Muscle layer of colon (tissue), 2 donors: ENCODE results near the gene COG5.

ENCODE experiments used
- H3K27ac ChIP-seq: one replicate; pipeline ENCODE4 v1.7.0; 2013; ENCODE audit warnings: low read depth, mild to moderate bottlenecking, low read length, moderate library complexity
- H3K27me3 ChIP-seq, 2 donors: one replicate each; pipeline ENCODE4 v1.7.0; 2013; ENCODE audit warnings: low read length in 2 of 2, mild to moderate bottlenecking in 2 of 2; ENCODE audit not compliant: insufficient read depth in 2 of 2, control insufficient read depth in 1 of 2
- H3K36me3 ChIP-seq: one replicate; pipeline ENCODE4 v1.7.0; 2013; ENCODE audit warnings: mild to moderate bottlenecking, low read length; ENCODE audit not compliant: insufficient read depth
- H3K4me1 ChIP-seq: one replicate; pipeline ENCODE4 v1.7.0; 2013; ENCODE audit warnings: mild to moderate bottlenecking, low read length; ENCODE audit not compliant: insufficient read depth
- H3K4me3 ChIP-seq, 2 donors: one replicate each; pipeline ENCODE4 v1.7.0; 2013; ENCODE audit warnings: low read length in 2 of 2, low read depth in 1 of 2, mild to moderate bottlenecking in 1 of 2, moderate library complexity in 1 of 2
- H3K9ac ChIP-seq: one replicate; pipeline ENCODE4 v1.7.0; 2013; ENCODE audit warnings: low read length
- H3K9me3 ChIP-seq: one replicate; pipeline ENCODE4 v1.7.0; 2013; ENCODE audit warnings: mild to moderate bottlenecking, low read length
- donor health status: abdominal sarcoma.
- donor health status: Adenocarcinoma of cecum.

COG5 gene

GRCh38 chr7:107502154-107502553, 61.6 kb downstream of the COG5 start:
- Histone ChIP-seq H3K9me3 (no peaks in the 10 kb centered on the region), H3K27me3 (no peaks in the 10 kb centered on the region), H3K9ac (no peak overlapping the region), H3K36me3 (no peaks in the 10 kb centered on the region), H3K27ac (no peak overlapping the region), H3K4me3 (no peak overlapping the region), H3K4me1 (no peaks in the 10 kb centered on the region)

GRCh38 chr7:107501593-107501992, 62.1 kb downstream of the COG5 start:
- no peak overlapping the region for H3K27ac ChIP-seq
- H3K4me3 ChIP-seq = no peak overlapping the region
- H3K9me3 ChIP-seq = no peaks in the 10 kb centered on the region
- H3K27me3 ChIP-seq = no peaks in the 10 kb centered on the region
- H3K36me3 ChIP-seq = no peaks in the 10 kb centered on the region
- H3K9ac ChIP-seq = no peak overlapping the region
- no peaks in the 10 kb centered on the region for H3K4me1 ChIP-seq

- H3K27ac ChIP-seq = no peak overlapping the region
- no peaks in the 10 kb centered on the region for H3K36me3 ChIP-seq
- no peaks in the 10 kb centered on the region for H3K4me1 ChIP-seq
- H3K9ac ChIP-seq = no peak overlapping the region
- no peaks in the 10 kb centered on the region for H3K9me3 ChIP-seq
- H3K4me3 ChIP-seq = no peak overlapping the region
- H3K27me3 ChIP-seq = no peaks in the 10 kb centered on the region
These were observed 64.0 kb downstream of the COG5 start for GRCh38 chr7:107499731-107500130.

GRCh38 chr7:107495516-107495915, 68.2 kb downstream of the COG5 start:
- Histone ChIP-seq H3K27me3 (no peaks in the 10 kb centered on the region), H3K36me3 (no peaks in the 10 kb centered on the region), H3K9ac (no peak overlapping the region), H3K27ac (no peak overlapping the region), H3K4me1 (no peaks in the 10 kb centered on the region), H3K4me3 (no peak overlapping the region), H3K9me3 (no peaks in the 10 kb centered on the region)

- Histone ChIP-seq H3K9ac (no peak overlapping the region), H3K27me3 (no peaks in the 10 kb centered on the region), H3K4me1 (no peaks in the 10 kb centered on the region), H3K36me3 (no peaks in the 10 kb centered on the region), H3K9me3 (no peaks in the 10 kb centered on the region), H3K27ac (no peak overlapping the region), H3K4me3 (no peak overlapping the region)
These were observed 68.8 kb downstream of the COG5 start for GRCh38 chr7:107494884-107495283.

- H3K4me3 ChIP-seq = no peak overlapping the region
- no peaks in the 10 kb centered on the region for H3K27me3 ChIP-seq
- H3K9ac ChIP-seq = no peak overlapping the region
- no peak overlapping the region for H3K27ac ChIP-seq
- no peaks in the 10 kb centered on the region for H3K9me3 ChIP-seq
- H3K36me3 ChIP-seq = no peaks in the 10 kb centered on the region
- H3K4me1 ChIP-seq = no peaks in the 10 kb centered on the region
These were observed 69.4 kb downstream of the COG5 start for GRCh38 chr7:107494315-107494751.

- Histone ChIP-seq H3K4me3 (no peak overlapping the region), H3K27ac (no peak overlapping the region), H3K27me3 (no peaks in the 10 kb centered on the region), H3K9me3 (no peaks in the 10 kb centered on the region), H3K4me1 (no peaks in the 10 kb centered on the region), H3K36me3 (no peaks in the 10 kb centered on the region), H3K9ac (no peak overlapping the region)
These were observed 70.8 kb downstream of the COG5 start for GRCh38 chr7:107492875-107493274.

- Histone ChIP-seq H3K27me3 (no peaks in the 10 kb centered on the region), H3K9me3 (no peaks in the 10 kb centered on the region), H3K4me1 (no peaks in the 10 kb centered on the region), H3K36me3 (no peaks in the 10 kb centered on the region), H3K4me3 (no peak overlapping the region), H3K27ac (no peak overlapping the region), H3K9ac (no peak overlapping the region)
These were observed 77.7 kb downstream of the COG5 start for GRCh38 chr7:107486041-107486440.

GRCh38 chr7:107482571-107482970, 81.1 kb downstream of the COG5 start:
- no peaks in the 10 kb centered on the region for H3K36me3 ChIP-seq
- H3K9me3 ChIP-seq = no peaks in the 10 kb centered on the region
- no peaks in the 10 kb centered on the region for H3K4me1 ChIP-seq
- no peak overlapping the region for H3K4me3 ChIP-seq
- no peak overlapping the region for H3K27ac ChIP-seq
- H3K9ac ChIP-seq = no peak overlapping the region
- no peaks in the 10 kb centered on the region for H3K27me3 ChIP-seq

GRCh38 chr7:107480932-107481331, 82.8 kb downstream of the COG5 start:
- H3K4me3 ChIP-seq = no peak overlapping the region
- H3K9ac ChIP-seq = no peak overlapping the region
- no peak overlapping the region for H3K27ac ChIP-seq
- no peaks in the 10 kb centered on the region for H3K9me3 ChIP-seq
- H3K36me3 ChIP-seq = no peaks in the 10 kb centered on the region
- no peaks in the 10 kb centered on the region for H3K27me3 ChIP-seq
- H3K4me1 ChIP-seq = no peaks in the 10 kb centered on the region

GRCh38 chr7:107479303-107479702, 84.4 kb downstream of the COG5 start:
- H3K9ac ChIP-seq = no peak overlapping the region

GRCh38 chr7:107474104-107474521, 89.6 kb downstream of the COG5 start:
- H3K36me3 ChIP-seq = no peaks in the 10 kb centered on the region
- no peaks in the 10 kb centered on the region for H3K9me3 ChIP-seq
- no peak overlapping the region for H3K27ac ChIP-seq
- H3K27me3 ChIP-seq = no peaks in the 10 kb centered on the region
- no peak overlapping the region for H3K4me3 ChIP-seq
- no peak overlapping the region for H3K9ac ChIP-seq
- no peaks in the 10 kb centered on the region for H3K4me1 ChIP-seq

More at GRCh38 chr7:107479303-107479702, 84.4 kb downstream of the COG5 start:
- Histone ChIP-seq H3K36me3 (no peaks in the 10 kb centered on the region), H3K9me3 (no peaks in the 10 kb centered on the region), H3K4me3 (no peak overlapping the region), H3K27me3 (no peaks in the 10 kb centered on the region), H3K4me1 (no peaks in the 10 kb centered on the region), H3K27ac (no peak overlapping the region)
